NOMO-1 treated with dmso at 0.1 percent for 144 hours (cell line): ENCODE results near the gene DBN1.
A peak's percentile ranks its signal among the peaks of the same experiment; 100 is the strongest.
"Not testable (repeated sequence)": the region's sequence is repeated elsewhere in the genome, so short reads cannot be mapped to it uniquely, and the experiment has no call there.

ENCODE experiments used
- DNase-seq: peaks from one replicate; lab custom pipeline; 2025; ENCODE audit not compliant: unreplicated experiment; lab: John Stamatoyannopoulos, UW

The DBN1 gene

GRCh38 chr5:177491983-177492746, 18.7 kb upstream of the DBN1 start:
- no peak for DNase-seq

- DNase-seq = no peak
Measured at GRCh38 chr5:177491429-177491945, 18.1 kb upstream of the DBN1 start.

GRCh38 chr5:177490992-177491391, 17.6 kb upstream of the DBN1 start:
- DNase-seq = no peak

GRCh38 chr5:177490311-177490991, 17.0 kb upstream of the DBN1 start:
- no peak for DNase-seq

- no peak for DNase-seq
Measured at GRCh38 chr5:177489119-177489716, 15.8 kb upstream of the DBN1 start.

GRCh38 chr5:177487975-177488374, 14.5 kb upstream of the DBN1 start:
- no peak for DNase-seq

- DNase-seq = no peak
Measured at GRCh38 chr5:177487144-177487543, 13.7 kb upstream of the DBN1 start.

GRCh38 chr5:177486256-177486655, 12.8 kb upstream of the DBN1 start:
- no peak for DNase-seq

GRCh38 chr5:177485753-177486152, 12.3 kb upstream of the DBN1 start:
- not testable (repeated sequence) for DNase-seq

- no peak for DNase-seq
Measured at GRCh38 chr5:177484902-177485549, 11.6 kb upstream of the DBN1 start.

- DNase-seq = no peak
Measured at GRCh38 chr5:177483994-177484901, 10.8 kb upstream of the DBN1 start.

GRCh38 chr5:177483042-177483441, 9.6 kb upstream of the DBN1 start:
- no peak for DNase-seq

GRCh38 chr5:177482359-177482795, 8.9 kb upstream of the DBN1 start:
- no peak for DNase-seq

- no peak for DNase-seq
Measured at GRCh38 chr5:177479774-177480173, 6.3 kb upstream of the DBN1 start.

GRCh38 chr5:177478711-177479646, 5.5 kb upstream of the DBN1 start:
- DNase-seq = peak; percentile 88

- DNase-seq = no peak
Measured at GRCh38 chr5:177477701-177478477, 4.5 kb upstream of the DBN1 start.

GRCh38 chr5:177476531-177477233, 3.2 kb upstream of the DBN1 start:
- DNase-seq = no peak
